ENCODE data around the gene UNK.

UNK gene

GRCh38 chr17:75739801-75740200 lies 44.8 kb upstream of the UNK start:
- TF ChIP-seq TOX (CRISPR knock-in tag; IDR thresholded peaks at IDR 0.05; ENCODE audit: borderline replicate concordance), result no peak
- TF ChIP-seq TSHZ2 (CRISPR knock-in tag; IDR thresholded peaks at IDR 0.05), result no peak
- no peak for TF ChIP-seq SNAI2 (CRISPR knock-in tag; IDR thresholded peaks at IDR 0.05)
- no peak for TF ChIP-seq ZFP3 (CRISPR knock-in tag; IDR thresholded peaks at IDR 0.05)
- no peak for TF ChIP-seq ZC3H10 (CRISPR knock-in tag; IDR thresholded peaks at IDR 0.05)
- no peak for TF ChIP-seq GLIS3 (CRISPR knock-in tag; IDR thresholded peaks at IDR 0.05)
- no peak for TF ChIP-seq RARB (CRISPR knock-in tag; IDR thresholded peaks at IDR 0.05)
- no peak for TF ChIP-seq CSRNP3 (CRISPR knock-in tag; IDR thresholded peaks at IDR 0.05)
- ATAC-seq, result no peak

- TF ChIP-seq CSRNP3 (CRISPR knock-in tag; IDR thresholded peaks at IDR 0.05) (no peak), CSDC2 (CRISPR knock-in tag; IDR thresholded peaks at IDR 0.05) (no peak), PPARA (CRISPR knock-in tag; IDR thresholded peaks at IDR 0.05; ENCODE audit: borderline replicate concordance) (no peak)
- no peak for ATAC-seq
Observed at GRCh38 chr17:75740215-75740614, 44.4 kb upstream of the UNK start.

- ATAC-seq, result no peak
- no peak for TF ChIP-seq PPARA (CRISPR knock-in tag; IDR thresholded peaks at IDR 0.05; ENCODE audit: borderline replicate concordance)
- TF ChIP-seq ZNF565 (CRISPR knock-in tag; conservative IDR thresholded peaks at IDR 0.05; ENCODE audit: low read depth), result no peak
- no peak for TF ChIP-seq PATZ1 (CRISPR knock-in tag; IDR thresholded peaks at IDR 0.05; ENCODE audit: borderline replicate concordance)
- TF ChIP-seq BACH2 (CRISPR knock-in tag; IDR thresholded peaks at IDR 0.05; ENCODE audit: borderline replicate concordance), result no peak
- no peak for TF ChIP-seq OSR1 (CRISPR knock-in tag; IDR thresholded peaks at IDR 0.05)
- TF ChIP-seq ESRRG (CRISPR knock-in tag; IDR thresholded peaks at IDR 0.05), result no peak
- TF ChIP-seq ISL1 (CRISPR knock-in tag; IDR thresholded peaks at IDR 0.05), result no peak
Observed at GRCh38 chr17:75740631-75741077, 44.0 kb upstream of the UNK start.

GRCh38 chr17:75742337-75742736 lies 42.3 kb upstream of the UNK start:
- TF ChIP-seq PATZ1 (CRISPR knock-in tag; IDR thresholded peaks at IDR 0.05; ENCODE audit: borderline replicate concordance) (no peak), TCF4 (CRISPR knock-in tag; IDR thresholded peaks at IDR 0.05; ENCODE audit: borderline replicate concordance) (no peak), ZNF8 (CRISPR knock-in tag; IDR thresholded peaks at IDR 0.05) (no peak), ZFP30 (CRISPR knock-in tag; IDR thresholded peaks at IDR 0.05) (no peak), ESRRG (CRISPR knock-in tag; IDR thresholded peaks at IDR 0.05) (no peak), CREB5 (CRISPR knock-in tag; IDR thresholded peaks at IDR 0.05; ENCODE audit: low read depth) (no peak)
- ATAC-seq, result no peak

Data from SK-N-SH treated with all-trans-retinoic acid at 6 μM for 48 hours (cell line).